Dermis blood vessel endothelial cell (primary cell): ENCODE measurements around the gene MTF2. TPM values are rescaled to one million over a fixed set of nuclear protein-coding genes. Genes with fewer than 3 reads are reported as not detected.

Experiments
- total RNA-seq: library from RNA; depleted of rRNA; stranded (reverse); fragments of >200 nt; gene quantifications from 2 replicates; pipeline ENCODE4 v1.2.3, GENCODE V29; 2014

Gene MTF2
- total RNA-seq, 1 donor from 2014 or later, result 50.5 TPM

Other genes with a start within 250 kb of the MTF2 start
- 892 and 958 TPM in 2 replicates for gene RPL5, start 247.2 kb upstream of the MTF2 start, total RNA-seq
- gene DIPK1A, start 117.8 kb upstream of the MTF2 start, total RNA-seq, result 0.47 and 0.68 TPM in 2 replicates
- 55.8 and 66.9 TPM in 2 replicates for gene TMED5, start 101.1 kb downstream of the MTF2 start, total RNA-seq
- gene CCDC18, start 101.4 kb downstream of the MTF2 start, total RNA-seq, result 16.8 and 18.1 TPM in 2 replicates